H9 (cell line): ENCODE measurements around the gene KRTAP5-9. TPM values are rescaled to one million over a fixed set of nuclear protein-coding genes. Genes with fewer than 3 reads are reported as not detected.

Source experiments
- DNase-seq: peaks from one replicate; pipeline ENCODE4 v3.0.0-alpha.2; 2017
- H2AFZ ChIP-seq: one replicate; pipeline ENCODE4 v1.6.1; 2013; ENCODE audit warnings: mild to moderate bottlenecking, low read length, control low read depth, moderate library complexity
- H2AK5ac ChIP-seq: 2 replicates; pipeline ENCODE4 v1.6.1; 2013; ENCODE audit warnings: low read length, control low read depth, mixed read lengths; ENCODE audit not compliant: insufficient read length
- H2BK120ac ChIP-seq: one replicate; pipeline ENCODE4 v1.6.1; 2013; ENCODE audit warnings: low read depth, mild to moderate bottlenecking, low read length, control low read depth, inconsistent platforms; ENCODE audit not compliant: poor library complexity, severe bottlenecking
- H2BK12ac ChIP-seq: 2 replicates; pipeline ENCODE4 v1.6.1; 2013; ENCODE audit warnings: low read length, control low read depth, mixed read lengths, low read depth; ENCODE audit not compliant: insufficient read length
- H2BK15ac ChIP-seq: 2 replicates; pipeline ENCODE4 v1.6.1; 2013; ENCODE audit warnings: low read depth, low read length, control low read depth
- H2BK20ac ChIP-seq: one replicate; pipeline ENCODE4 v1.6.1; 2013; ENCODE audit warnings: low read depth, mild to moderate bottlenecking, low read length, control low read depth, inconsistent platforms; ENCODE audit not compliant: poor library complexity, severe bottlenecking
- H2BK5ac ChIP-seq: 2 replicates; pipeline ENCODE4 v1.6.1; 2013; ENCODE audit warnings: low read length, control low read depth, mixed read lengths; ENCODE audit not compliant: insufficient read length
- H3K14ac ChIP-seq: 2 replicates; pipeline ENCODE4 v1.6.1; 2013; ENCODE audit warnings: low read length, control low read depth; ENCODE audit not compliant: insufficient read depth
- H3K18ac ChIP-seq: 2 replicates; pipeline ENCODE4 v1.6.1; 2013; ENCODE audit warnings: low read depth, mild to moderate bottlenecking, mixed read lengths, low read length, control low read depth; ENCODE audit not compliant: insufficient read length
- H3K23ac ChIP-seq: 2 replicates; pipeline ENCODE4 v1.6.1; 2013; ENCODE audit warnings: low read length, control low read depth, mixed read lengths, low read depth; ENCODE audit not compliant: insufficient read length
- H3K23me2 ChIP-seq: 2 replicates; pipeline ENCODE4 v1.6.1; 2013; ENCODE audit warnings: low read depth, mild to moderate bottlenecking, mixed read lengths, low read length, control low read depth; ENCODE audit not compliant: insufficient read length, poor library complexity, severe bottlenecking
- H3K27ac ChIP-seq: 2 replicates; pipeline ENCODE4 v1.5.1; 2013; ENCODE audit warnings: low read length, control low read depth, mixed read lengths, low read depth; ENCODE audit not compliant: insufficient read length
- H3K27me3 ChIP-seq: 2 replicates; pipeline ENCODE4 v1.6.1; 2013; ENCODE audit warnings: low read length, control low read depth, inconsistent platforms; ENCODE audit not compliant: insufficient read depth
- H3K4ac ChIP-seq: 2 replicates; pipeline ENCODE4 v1.6.1; 2013; ENCODE audit warnings: low read depth, mild to moderate bottlenecking, control low read depth, inconsistent platforms, low read length, moderate library complexity
- H3K4me1 ChIP-seq: 2 replicates; pipeline ENCODE4 v1.6.1; 2013; ENCODE audit warnings: low read length, control low read depth, inconsistent platforms; ENCODE audit not compliant: insufficient read depth
- H3K4me2 ChIP-seq: 2 replicates; pipeline ENCODE4 v1.6.1; 2013; ENCODE audit warnings: low read length, control low read depth, mixed read lengths; ENCODE audit not compliant: insufficient read length, insufficient read depth
- H3K56ac ChIP-seq: 2 replicates; pipeline ENCODE4 v1.6.1; 2013; ENCODE audit warnings: low read depth, mild to moderate bottlenecking, mixed read lengths, low read length, control low read depth; ENCODE audit not compliant: insufficient read length
- H3K79me1 ChIP-seq: 2 replicates; pipeline ENCODE4 v1.6.1; 2013; ENCODE audit warnings: low read depth, mild to moderate bottlenecking, moderate library complexity, low read length, control low read depth, inconsistent platforms; ENCODE audit not compliant: insufficient read depth, poor library complexity, severe bottlenecking
- H3K79me2 ChIP-seq: 2 replicates; pipeline ENCODE4 v1.6.1; 2013; ENCODE audit warnings: low read length, control low read depth, inconsistent platforms; ENCODE audit not compliant: insufficient read depth
- H3K9ac ChIP-seq: 2 replicates; pipeline ENCODE4 v1.6.1; 2013; ENCODE audit warnings: low read length, control low read depth, mixed read lengths; ENCODE audit not compliant: insufficient read length; ENCODE audit errors: extremely low read depth
- H3K9me3 ChIP-seq: one replicate; pipeline ENCODE4 v1.6.1; 2013; ENCODE audit warnings: low read depth, low read length, inconsistent platforms; ENCODE audit not compliant: control insufficient read depth
- H3T11ph ChIP-seq: one replicate; pipeline ENCODE4 v1.6.1; 2013; ENCODE audit warnings: mild to moderate bottlenecking, low read length, control low read depth, inconsistent platforms
- H4K20me1 ChIP-seq: one replicate; pipeline ENCODE4 v1.6.1; 2013; ENCODE audit not compliant: control insufficient read depth, insufficient read length, insufficient read depth
- H4K5ac ChIP-seq: 2 replicates; pipeline ENCODE4 v1.6.1; 2013; ENCODE audit warnings: low read depth, mild to moderate bottlenecking, mixed read lengths, low read length, control low read depth; ENCODE audit not compliant: insufficient read length
- H4K8ac ChIP-seq: replicated peaks from 2 replicates; pipeline ENCODE4 v1.6.1; 2013; ENCODE audit warnings: low read length, control low read depth, mixed read lengths, low read depth; ENCODE audit not compliant: insufficient read length
- H4K91ac ChIP-seq: 2 replicates; pipeline ENCODE4 v1.6.1; 2013; ENCODE audit warnings: low read depth, mild to moderate bottlenecking, moderate library complexity, mixed read lengths, low read length, control low read depth; ENCODE audit not compliant: insufficient read length
- H3K27ac Mint-ChIP-seq, 3 experiments: 2 replicates in 2 of 3; 3 replicates in 1 of 3; pipeline ENCODE4 v1.8.0; 2020 to 2021; ENCODE audit warnings: mixed read lengths in 3 of 3, mild to moderate bottlenecking in 1 of 3, moderate library complexity in 1 of 3
- H3K27me3 Mint-ChIP-seq: 2 replicates; pipeline ENCODE4 v1.8.0; 2021; ENCODE audit warnings: low read depth, mild to moderate bottlenecking, moderate library complexity, mixed read lengths
- H3K36me3 Mint-ChIP-seq, 3 experiments: 2 replicates in 2 of 3; 3 replicates in 1 of 3; pipeline ENCODE4 v1.8.0; 2020 to 2021; ENCODE audit warnings: low read depth in 3 of 3, mixed read lengths in 3 of 3; ENCODE audit not compliant: insufficient read depth in 1 of 3
- H3K4me1 Mint-ChIP-seq, 2 experiments: 2 replicates each; pipeline ENCODE4 v1.8.0; 2020; ENCODE audit warnings: mixed read lengths in 2 of 2
- H3K4me3 Mint-ChIP-seq, 2 experiments: 2 replicates in 1 of 2; 3 replicates in 1 of 2; pipeline ENCODE4 v1.8.0; 2020 to 2021; ENCODE audit warnings: mild to moderate bottlenecking in 2 of 2, mixed read lengths in 2 of 2, moderate library complexity in 1 of 2
- H3K9me3 Mint-ChIP-seq, 2 experiments: 2 replicates in 1 of 2; 3 replicates in 1 of 2; pipeline ENCODE4 v1.8.0; 2020; ENCODE audit warnings: mild to moderate bottlenecking in 2 of 2, mixed read lengths in 2 of 2, moderate library complexity in 1 of 2
- CTCF ChIP-seq: fragments of 200-600 bp; sonication (generic); conservative IDR thresholded peaks from 3 replicates; pipeline ENCODE4 v1.8.0; 2021; ENCODE audit warnings: antibody characterized with exemption, mild to moderate bottlenecking
- whole genome bisulfite sequencing: extraction: QIAGEN DNeasy Blood & Tissue Kit; methylation state at CpG from one replicate; pipeline ENCODE4 v1.1.7; 2013; ENCODE audit warnings: missing lambda C conversion rate, low lambda C conversion rate, mixed read lengths; ENCODE audit not compliant: insufficient read length; ENCODE audit errors: extremely low coverage; 5-methylcytosine and 5-hydroxymethylcytosine counted together
- total RNA-seq: library from RNA; stranded (reverse); gene quantifications from 2 replicates; pipeline ENCODE4 v1.2.1, GENCODE V29; 2021

The KRTAP5-9 gene
- total RNA-seq, 1 experiment from 2014 or later = not detected

GRCh38 chr11:71519546-71519945 is 28.7 kb upstream of the KRTAP5-9 start:
- no peaks in the 10 kb centered on the region for H3K79me2 ChIP-seq
- no peak overlapping the region for H2BK15ac ChIP-seq
- no peak overlapping the region for H2BK20ac ChIP-seq
- Mint-ChIP-seq H3K36me3 (no peaks in the 10 kb centered on the region), H3K4me1 (no peaks in the 10 kb centered on the region), H3K27me3 (no peaks in the 10 kb centered on the region), H3K9me3 (peaks cover 0 to 4% of the 10 kb centered on the region in 2 experiments; a peak in 1 of 5 replicates), H3K4me3 (no peak overlapping the region), H3K27ac (peak overlapping the region in 1 of 3 experiments; percentile 52; a peak in 1 of 7 replicates)
- no peak overlapping the region for H2BK120ac ChIP-seq
- no peak for DNase-seq
- H3K9ac ChIP-seq = no peak overlapping the region
- no peak overlapping the region for H3T11ph ChIP-seq
- H3K9me3 ChIP-seq = no peaks in the 10 kb centered on the region
- H4K5ac ChIP-seq = no peak overlapping the region
- no peak overlapping the region for H2AFZ ChIP-seq
- no peak overlapping the region for H2AK5ac ChIP-seq
- TF ChIP-seq CTCF = no peak
- no peak overlapping the region for H4K91ac ChIP-seq
- no peaks in the 10 kb centered on the region for H3K4me1 ChIP-seq
- H2BK12ac ChIP-seq = no peak overlapping the region
- no peaks in the 10 kb centered on the region for H3K79me1 ChIP-seq
- H3K56ac ChIP-seq = no peak overlapping the region
- no peaks in the 10 kb centered on the region for H4K20me1 ChIP-seq
- H2BK5ac ChIP-seq = no peak overlapping the region
- no peak overlapping the region for H3K27ac ChIP-seq
- no CpG with 5 or more reads among the region's 10 CpGs for WGBS
- H3K23me2 ChIP-seq = no peaks in the 10 kb centered on the region
- no peak overlapping the region for H4K8ac ChIP-seq
- H3K18ac ChIP-seq = no peak overlapping the region
- no peak overlapping the region for H3K23ac ChIP-seq
- H3K14ac ChIP-seq = no peak overlapping the region
- no peaks in the 10 kb centered on the region for H3K27me3 ChIP-seq
- H3K4ac ChIP-seq = no peak overlapping the region
- no peak overlapping the region for H3K4me2 ChIP-seq
